Activated naive CD8-positive, alpha-beta T cell treated with anti-CD3 and anti-CD28 coated beads, Interleukin-2, amount 10 ng/mL, durations not matched to agents 7 days and 5 days (primary cell): Measurements from ENCODE around the gene GSG1L2. TPM values are rescaled to one million over a fixed set of nuclear protein-coding genes. Genes with fewer than 3 reads are reported as not detected.

Experiments used
- ATAC-seq: fragments of 150-1000 bp; cut with Tn5 transposase; one replicate; pipeline ENCODE4 v1.10.0; 2021; ENCODE audit warnings: low read depth, moderate library complexity
- POLR2A ChIA-PET: fragments of 350-600 bp; sonication (Branson Sonifier 250); formaldehyde crosslinking; loops from one replicate; lab custom pipeline; 2021; ENCODE audit warnings: antibody characterized with exemption; lab: Charles Lee
- DNase-seq: peaks from one replicate; pipeline ENCODE4 v3.0.0; 2021
- H3K27ac Mint-ChIP-seq: one replicate; pipeline ENCODE4 v1.8.0; 2022; ENCODE audit warnings: mild to moderate bottlenecking, mixed read lengths
- H3K27me3 Mint-ChIP-seq: one replicate; pipeline ENCODE4 v1.8.0; 2022; ENCODE audit warnings: mild to moderate bottlenecking, moderate library complexity, mixed read lengths
- H3K36me3 Mint-ChIP-seq: one replicate; pipeline ENCODE4 v1.8.0; 2021; ENCODE audit warnings: mild to moderate bottlenecking, mixed read lengths
- H3K4me1 Mint-ChIP-seq: one replicate; pipeline ENCODE4 v1.8.0; 2021; ENCODE audit warnings: mixed read lengths
- H3K4me3 Mint-ChIP-seq: one replicate; pipeline ENCODE4 v1.8.0; 2022; ENCODE audit warnings: mild to moderate bottlenecking, moderate library complexity, mixed read lengths
- H3K9me3 Mint-ChIP-seq: one replicate; pipeline ENCODE4 v1.8.0; 2021; ENCODE audit warnings: mixed read lengths
- total RNA-seq, 2 experiments: library from RNA; stranded (reverse); gene quantifications; one replicate each; pipeline ENCODE4 v1.2.3, GENCODE V29; 2021

GSG1L2 gene
- total RNA-seq = not detected

DNA sequence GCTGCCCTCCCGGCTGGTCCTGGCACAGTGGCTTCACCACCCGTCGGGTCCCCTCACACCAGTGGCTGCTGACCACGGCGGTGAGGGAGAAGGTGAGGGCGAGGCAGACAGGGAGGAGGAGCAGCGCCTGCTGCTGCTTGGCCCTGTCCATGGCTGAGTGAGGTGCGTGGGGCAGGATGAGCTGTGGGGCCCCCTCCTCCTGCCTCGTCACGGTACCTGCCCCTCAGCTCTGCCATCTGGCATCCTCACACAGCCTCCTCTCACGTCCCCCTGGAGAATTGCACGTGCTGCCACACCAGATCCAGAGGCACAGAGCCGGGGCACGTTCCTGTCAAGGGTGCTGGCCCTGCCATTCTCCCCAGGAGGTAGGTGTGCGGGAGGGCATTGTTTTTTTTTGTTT is at the start of gene GSG1L2:
GSG1L2 (minus strand) TSS at position 159 of the 400 bp plus-strand sequence; CDS start at position 151, 8 bp downstream.
- H3K9me3 Mint-ChIP-seq = no peaks in the 10 kb centered on the region
- H3K4me1 Mint-ChIP-seq = no peaks in the 10 kb centered on the region
- H3K27me3 Mint-ChIP-seq = no peaks in the 10 kb centered on the region
- DNase-seq = no peak
- no peaks in the 10 kb centered on the region for H3K36me3 Mint-ChIP-seq
- ATAC-seq = no peak
- POLR2A ChIA-PET = no interaction called here
- no peak within 1 kb of the TSS for H3K4me3 Mint-ChIP-seq
- no peak within 1 kb of the TSS for H3K27ac Mint-ChIP-seq

DNA sequence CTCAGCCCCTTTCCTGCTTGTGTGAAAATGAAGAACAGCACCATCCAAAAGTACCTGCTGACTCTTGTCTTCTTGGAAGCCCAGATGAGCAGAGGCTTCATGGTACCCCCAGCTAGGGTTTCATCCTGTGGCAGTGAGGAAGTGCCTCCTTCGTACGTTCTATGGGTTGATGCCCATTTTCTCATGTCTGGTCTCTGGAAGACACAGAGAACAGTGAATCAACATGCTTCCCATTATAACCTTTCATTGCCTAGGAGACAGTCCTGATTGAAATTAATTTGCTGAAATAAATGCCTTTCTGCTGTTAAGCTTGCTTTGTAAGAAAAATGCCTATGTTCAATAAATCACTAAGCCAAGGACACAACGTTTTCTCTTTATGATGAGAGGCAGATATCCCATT is 46.7 kb upstream of the GSG1L2 start:
- H3K4me1 Mint-ChIP-seq = no peaks in the 10 kb centered on the region
- H3K27me3 Mint-ChIP-seq = peaks cover 4% of the 10 kb centered on the region

DNA sequence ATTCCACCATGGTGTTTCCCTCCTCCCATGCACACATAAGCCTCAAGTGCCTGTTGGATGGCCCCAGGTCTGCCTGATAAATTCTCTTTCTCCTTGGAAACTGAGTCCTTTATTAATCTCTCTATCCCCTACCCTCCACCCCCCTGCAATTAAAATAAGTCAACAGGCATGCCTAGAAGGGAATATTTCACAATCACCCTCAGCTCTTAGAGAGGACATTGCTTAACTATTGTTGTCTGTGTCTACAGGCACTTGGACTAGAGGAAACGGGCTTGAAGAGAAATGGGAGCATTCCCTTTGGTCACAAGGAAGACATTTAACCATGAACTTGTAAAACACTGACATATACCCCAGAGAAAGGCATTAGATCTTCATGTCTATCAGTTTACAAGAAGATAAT is 43.7 kb upstream of the GSG1L2 start:
- no peak for ATAC-seq
- H3K9me3 Mint-ChIP-seq = peaks cover 5% of the 10 kb centered on the region
- DNase-seq = no peak
- H3K36me3 Mint-ChIP-seq = no peaks in the 10 kb centered on the region
- peaks cover 1% of the 10 kb centered on the region for H3K27me3 Mint-ChIP-seq
- POLR2A ChIA-PET = no interaction called here
- no peak overlapping the region for H3K4me3 Mint-ChIP-seq
- H3K4me1 Mint-ChIP-seq = no peaks in the 10 kb centered on the region
- no peak overlapping the region for H3K27ac Mint-ChIP-seq

More for the DNA sequence above, 46.7 kb upstream of the GSG1L2 start:
- POLR2A ChIA-PET = no interaction called here
- DNase-seq = no peak
- Mint-ChIP-seq H3K4me3 (no peak overlapping the region), H3K36me3 (no peaks in the 10 kb centered on the region), H3K9me3 (peaks cover 3% of the 10 kb centered on the region), H3K27ac (no peak overlapping the region)
- ATAC-seq = no peak

DNA sequence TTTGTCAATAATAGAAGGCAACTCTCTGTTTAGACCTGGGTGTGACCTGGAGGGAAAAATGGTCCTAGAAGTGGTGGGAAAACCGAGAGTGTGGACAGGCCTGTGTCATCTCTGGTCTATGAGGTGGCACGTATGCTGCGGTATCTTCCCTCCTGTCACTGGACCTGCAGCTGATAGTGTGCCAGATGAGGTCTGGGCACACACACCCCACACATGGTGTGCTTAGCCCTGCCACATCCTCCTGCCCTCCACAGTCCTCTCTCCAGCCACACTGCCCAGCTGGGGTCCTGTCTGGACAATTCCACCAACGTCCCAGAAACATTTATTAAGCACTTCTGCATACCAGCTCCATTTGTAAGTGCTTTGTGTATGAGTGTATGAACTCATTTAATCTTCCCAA is 41.1 kb upstream of the GSG1L2 start:
- POLR2A ChIA-PET = no interaction called here
- no peak for ATAC-seq
- peaks cover 7% of the 10 kb centered on the region for H3K9me3 Mint-ChIP-seq

GRCh38 chr17:9862220-9862619 is 40.3 kb upstream of the GSG1L2 start:
- Mint-ChIP-seq H3K4me1 (no peaks in the 10 kb centered on the region), H3K27ac (no peak overlapping the region), H3K9me3 (peaks cover 7% of the 10 kb centered on the region), H3K27me3 (no peaks in the 10 kb centered on the region), H3K36me3 (no peaks in the 10 kb centered on the region), H3K4me3 (no peak overlapping the region)
- POLR2A ChIA-PET = no interaction called here
- DNase-seq = no peak
- no peak for ATAC-seq

More for the DNA sequence above, 41.1 kb upstream of the GSG1L2 start:
- H3K27ac Mint-ChIP-seq = no peak overlapping the region
- H3K27me3 Mint-ChIP-seq = no peaks in the 10 kb centered on the region
- no peak for DNase-seq
- H3K4me3 Mint-ChIP-seq = no peak overlapping the region
- no peaks in the 10 kb centered on the region for H3K4me1 Mint-ChIP-seq
- H3K36me3 Mint-ChIP-seq = no peaks in the 10 kb centered on the region

DNA sequence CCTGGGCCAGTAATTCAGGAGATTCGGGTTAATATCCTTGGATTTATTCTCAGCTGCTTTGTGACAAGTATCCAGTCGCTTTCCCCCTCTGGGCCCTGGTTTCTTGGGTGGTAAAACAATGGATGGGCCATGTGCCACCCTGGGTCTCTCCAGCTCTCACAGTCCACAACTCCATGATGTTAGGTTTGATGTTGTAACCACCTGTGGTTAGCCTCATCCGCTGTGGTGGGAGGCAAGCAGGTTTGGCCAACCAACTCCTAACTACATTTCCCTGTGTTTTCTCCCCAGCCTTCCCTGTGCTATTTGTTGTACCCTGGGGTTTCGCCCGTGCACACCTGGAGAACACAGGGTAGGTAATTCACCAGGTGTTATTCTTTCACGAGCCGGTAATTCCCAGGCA is 39.0 kb upstream of the GSG1L2 start:
- Mint-ChIP-seq H3K4me3 (no peak overlapping the region), H3K27me3 (no peaks in the 10 kb centered on the region), H3K27ac (no peak overlapping the region), H3K4me1 (no peaks in the 10 kb centered on the region), H3K9me3 (peaks cover 7% of the 10 kb centered on the region), H3K36me3 (no peaks in the 10 kb centered on the region)
- POLR2A ChIA-PET = no interaction called here
- DNase-seq (no peak), ATAC-seq (no peak)

- ATAC-seq (no peak), DNase-seq (no peak)
- Mint-ChIP-seq H3K4me1 (no peaks in the 10 kb centered on the region), H3K9me3 (peaks cover 4% of the 10 kb centered on the region), H3K27me3 (no peaks in the 10 kb centered on the region), H3K36me3 (no peaks in the 10 kb centered on the region), H3K4me3 (no peak overlapping the region), H3K27ac (no peak overlapping the region)
- POLR2A ChIA-PET = no interaction called here
Observed at GRCh38 chr17:9859781-9860180, 37.9 kb upstream of the GSG1L2 start.

- POLR2A ChIA-PET = no interaction called here
- no peaks in the 10 kb centered on the region for H3K36me3 Mint-ChIP-seq
- no peak for DNase-seq
- no peak overlapping the region for H3K27ac Mint-ChIP-seq
- H3K4me1 Mint-ChIP-seq = no peaks in the 10 kb centered on the region
- no peaks in the 10 kb centered on the region for H3K9me3 Mint-ChIP-seq
- H3K27me3 Mint-ChIP-seq = peaks cover 3% of the 10 kb centered on the region
- no peak for ATAC-seq
- H3K4me3 Mint-ChIP-seq = no peak overlapping the region
Observed at GRCh38 chr17:9855036-9855435, 33.2 kb upstream of the GSG1L2 start.

GRCh38 chr17:9854255-9854654 is 32.4 kb upstream of the GSG1L2 start:
- Mint-ChIP-seq H3K36me3 (no peaks in the 10 kb centered on the region), H3K27me3 (peaks cover 3% of the 10 kb centered on the region), H3K4me3 (no peak overlapping the region), H3K27ac (no peak overlapping the region), H3K9me3 (no peaks in the 10 kb centered on the region), H3K4me1 (no peaks in the 10 kb centered on the region)
- POLR2A ChIA-PET = interaction anchor here (0.6 kb wide), 1 partner anchor 55 kb away, joined by 3 read pairs; no protein-coding TSS in a partner anchor
- ATAC-seq (no peak), DNase-seq (no peak)

- no peaks in the 10 kb centered on the region for H3K4me1 Mint-ChIP-seq
- no peak overlapping the region for H3K27ac Mint-ChIP-seq
- peaks cover 3% of the 10 kb centered on the region for H3K27me3 Mint-ChIP-seq
- no peak overlapping the region for H3K4me3 Mint-ChIP-seq
- POLR2A ChIA-PET = no interaction called here
- no peaks in the 10 kb centered on the region for H3K9me3 Mint-ChIP-seq
- H3K36me3 Mint-ChIP-seq = no peaks in the 10 kb centered on the region
- no peak for DNase-seq
- ATAC-seq = no peak
Observed at GRCh38 chr17:9850151-9850550, 28.3 kb upstream of the GSG1L2 start.

DNA sequence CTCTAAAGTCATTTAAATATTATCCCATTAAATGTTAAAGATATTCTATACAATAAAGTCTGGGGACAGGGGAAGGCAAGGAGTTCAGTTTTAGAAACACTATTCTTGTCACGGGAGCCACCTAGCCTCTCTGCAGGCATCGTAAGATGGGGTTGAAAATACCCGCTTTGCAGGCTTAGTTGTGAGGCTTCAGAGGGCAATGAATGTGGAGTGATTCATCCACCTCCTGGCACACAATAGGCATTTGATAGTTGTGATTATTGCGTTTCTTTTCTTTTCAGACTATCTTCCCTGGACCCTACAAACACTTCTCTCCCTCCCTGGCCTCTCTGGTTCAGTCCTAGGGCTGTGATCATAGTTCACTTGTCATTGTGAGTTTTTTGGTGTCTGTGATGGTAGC is 23.4 kb upstream of the GSG1L2 start:
- POLR2A ChIA-PET = no interaction called here
- no peaks in the 10 kb centered on the region for H3K4me1 Mint-ChIP-seq

GRCh38 chr17:9844153-9844552 is 22.3 kb upstream of the GSG1L2 start:
- Mint-ChIP-seq H3K4me1 (no peaks in the 10 kb centered on the region), H3K36me3 (no peaks in the 10 kb centered on the region), H3K27me3 (no peaks in the 10 kb centered on the region), H3K27ac (no peak overlapping the region), H3K4me3 (no peak overlapping the region), H3K9me3 (no peaks in the 10 kb centered on the region)
- ATAC-seq = no peak
- POLR2A ChIA-PET = no interaction called here
- DNase-seq = no peak

More for the DNA sequence above, 23.4 kb upstream of the GSG1L2 start:
- Mint-ChIP-seq H3K4me3 (no peak overlapping the region), H3K27ac (no peak overlapping the region), H3K36me3 (no peaks in the 10 kb centered on the region), H3K9me3 (no peaks in the 10 kb centered on the region), H3K27me3 (no peaks in the 10 kb centered on the region)
- ATAC-seq (no peak), DNase-seq (no peak)

DNA sequence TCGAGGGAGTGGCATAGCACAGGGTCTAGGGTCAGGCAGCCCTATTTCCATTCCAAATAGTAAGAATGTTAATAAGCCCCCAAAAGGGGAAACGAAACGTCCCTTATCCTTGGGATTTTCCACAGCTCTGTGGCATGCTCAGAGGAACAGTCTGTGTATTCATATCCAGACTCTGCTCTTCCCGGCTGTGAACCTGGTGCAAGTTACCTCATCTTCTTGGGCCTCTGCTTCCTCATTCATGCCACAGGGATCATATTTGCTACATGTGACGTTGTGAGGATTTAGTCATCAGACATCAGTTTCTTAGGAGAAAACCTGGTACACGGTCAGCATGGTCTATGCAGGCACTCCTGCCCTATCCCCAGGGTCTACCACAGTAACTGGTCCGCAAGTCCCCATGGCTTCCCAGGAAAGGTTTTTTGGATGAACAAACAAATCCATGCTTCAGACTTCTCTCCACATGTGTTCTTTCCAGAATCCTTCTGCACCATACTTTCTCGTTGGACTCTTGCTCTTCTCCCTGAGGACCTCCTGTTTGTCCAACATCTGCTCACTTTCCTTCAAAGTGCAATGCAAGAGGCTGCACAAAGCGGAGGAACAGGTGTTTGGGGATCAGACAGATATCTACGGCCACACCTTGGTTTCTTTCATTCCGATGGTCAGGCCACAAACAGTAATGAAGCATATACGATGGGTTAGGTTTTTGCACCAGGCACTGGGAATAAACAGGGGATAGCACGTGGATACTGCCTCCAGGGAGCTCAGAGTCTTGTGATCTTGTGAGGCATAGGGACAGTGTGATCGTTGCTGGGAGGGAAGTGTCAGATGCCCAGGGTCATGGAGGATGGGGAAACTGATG is 21.5 kb upstream of the GSG1L2 start:
- Mint-ChIP-seq H3K4me3 (no peak overlapping the region), H3K27me3 (no peaks in the 10 kb centered on the region), H3K27ac (no peak overlapping the region), H3K9me3 (no peaks in the 10 kb centered on the region), H3K4me1 (no peaks in the 10 kb centered on the region), H3K36me3 (no peaks in the 10 kb centered on the region)
- no peak for DNase-seq
- POLR2A ChIA-PET = no interaction called here
- no peak for ATAC-seq

- no peaks in the 10 kb centered on the region for H3K27me3 Mint-ChIP-seq
- no peaks in the 10 kb centered on the region for H3K4me1 Mint-ChIP-seq
- H3K27ac Mint-ChIP-seq = no peak overlapping the region
- H3K36me3 Mint-ChIP-seq = no peaks in the 10 kb centered on the region
- POLR2A ChIA-PET = no interaction called here
- H3K4me3 Mint-ChIP-seq = no peak overlapping the region
- no peaks in the 10 kb centered on the region for H3K9me3 Mint-ChIP-seq
- ATAC-seq = no peak
- DNase-seq = no peak
Observed at GRCh38 chr17:9842057-9842758, 20.3 kb upstream of the GSG1L2 start.
